ENCODE results near the gene XPC.

GRCh38 chr3:14166877-14167603 is 11.4 kb downstream of the XPC start:
- TF ChIP-seq CTCF (IDR thresholded peaks at IDR 0.05; ENCODE audit: control extremely low read depth in 1 of 3, insufficient read depth in 1 of 3, low read depth in 1 of 3, low read length in 3 of 3): no peak
- no peak for TF ChIP-seq SRF (IDR thresholded peaks at IDR 0.05; ENCODE audit: low read depth, low read length)
- no peak for TF ChIP-seq ASH2L (IDR thresholded peaks at IDR 0.05; ENCODE audit: low read length)
- TF ChIP-seq KDM4A (IDR thresholded peaks at IDR 0.05; ENCODE audit: low read depth, low read length, severe bottlenecking): no peak
- no peak for TF ChIP-seq POLR2A (IDR thresholded peaks at IDR 0.05; ENCODE audit: control extremely low read depth in 1 of 2, low read depth in 2 of 2, low read length in 2 of 2)
- no peak for TF ChIP-seq HDAC2 (IDR thresholded peaks at IDR 0.05; ENCODE audit: borderline replicate concordance in 1 of 2, low read depth in 2 of 2, low read length in 2 of 2)
- TF ChIP-seq POU5F1 (IDR thresholded peaks at IDR 0.05; ENCODE audit: low read depth, low read length): no peak
- TF ChIP-seq EZH2 (IDR thresholded peaks at IDR 0.05; ENCODE audit: low read depth, low read length, severe bottlenecking): no peak

All from H1 (cell line).